ENCODE measurements around the gene NAB2. TPM values are rescaled to one million over a fixed set of nuclear protein-coding genes. Genes with fewer than 3 reads are reported as not detected.

Gene NAB2
- total RNA-seq, 1 experiment from 2014 or later, result 19.4 TPM

GRCh38 chr12:57133916-57134315, 45.0 kb downstream of the NAB2 start:
- no peak overlapping the region for H3K4me2 ChIP-seq (ENCODE audit: low read depth, low read length, poor library complexity, severe bottlenecking)
- no peaks in the 10 kb centered on the region for H3K9me3 ChIP-seq (ENCODE audit: low read length)
- no peak overlapping the region for H3K27ac ChIP-seq (ENCODE audit: low read length)
- no peaks in the 10 kb centered on the region for H3K36me3 ChIP-seq (ENCODE audit: insufficient read depth, low read length)
- DNase-seq, result no peak
- H4K20me1 ChIP-seq (ENCODE audit: insufficient read depth, low read depth, low read length), result no peaks in the 10 kb centered on the region
- H3K4me1 ChIP-seq (ENCODE audit: low read length), result no peaks in the 10 kb centered on the region
- H3K79me2 ChIP-seq (ENCODE audit: low read length), result no peaks in the 10 kb centered on the region
- no peak overlapping the region for H3K9ac ChIP-seq (ENCODE audit: low read length)
- no peak overlapping the region for H3K4me3 ChIP-seq (ENCODE audit: low read length)
- H3K27me3 ChIP-seq (ENCODE audit: low read length), result no peaks in the 10 kb centered on the region
- H2AFZ ChIP-seq (ENCODE audit: low read length), result no peak overlapping the region
- H3K9me2 ChIP-seq (replicated peaks; ENCODE audit: insufficient read depth, low read length), result no peaks in the 10 kb centered on the region

GRCh38 chr12:57134949-57135348, 46.0 kb downstream of the NAB2 start:
- Histone ChIP-seq H3K4me2 (ENCODE audit: low read depth, low read length, poor library complexity, severe bottlenecking) (no peak overlapping the region), H3K4me3 (ENCODE audit: low read length) (no peak overlapping the region), H3K4me1 (ENCODE audit: low read length) (no peaks in the 10 kb centered on the region), H3K27me3 (ENCODE audit: low read length) (no peaks in the 10 kb centered on the region), H3K9me2 (replicated peaks; ENCODE audit: insufficient read depth, low read length) (no peaks in the 10 kb centered on the region), H3K27ac (ENCODE audit: low read length) (no peak overlapping the region), H4K20me1 (ENCODE audit: insufficient read depth, low read depth, low read length) (no peaks in the 10 kb centered on the region), H3K9me3 (ENCODE audit: low read length) (no peaks in the 10 kb centered on the region), H3K79me2 (ENCODE audit: low read length) (no peaks in the 10 kb centered on the region), H2AFZ (ENCODE audit: low read length) (no peak overlapping the region), H3K9ac (ENCODE audit: low read length) (no peak overlapping the region), H3K36me3 (ENCODE audit: insufficient read depth, low read length) (no peaks in the 10 kb centered on the region)
- DNase-seq, result no peak

GRCh38 chr12:57135527-57136326, 46.8 kb downstream of the NAB2 start:
- no peaks in the 10 kb centered on the region for H3K9me3 ChIP-seq (ENCODE audit: low read length)
- H3K9ac ChIP-seq (ENCODE audit: low read length), result no peak overlapping the region
- no peaks in the 10 kb centered on the region for H3K36me3 ChIP-seq (ENCODE audit: insufficient read depth, low read length)
- no peak for DNase-seq
- H3K27ac ChIP-seq (ENCODE audit: low read length), result no peak overlapping the region
- no peaks in the 10 kb centered on the region for H3K4me1 ChIP-seq (ENCODE audit: low read length)
- no peak overlapping the region for H2AFZ ChIP-seq (ENCODE audit: low read length)
- no peaks in the 10 kb centered on the region for H3K9me2 ChIP-seq (replicated peaks; ENCODE audit: insufficient read depth, low read length)
- no peaks in the 10 kb centered on the region for H3K79me2 ChIP-seq (ENCODE audit: low read length)
- no peaks in the 10 kb centered on the region for H4K20me1 ChIP-seq (ENCODE audit: insufficient read depth, low read depth, low read length)
- no peak overlapping the region for H3K4me3 ChIP-seq (ENCODE audit: low read length)
- H3K27me3 ChIP-seq (ENCODE audit: low read length), result no peaks in the 10 kb centered on the region
- no peak overlapping the region for H3K4me2 ChIP-seq (ENCODE audit: low read depth, low read length, poor library complexity, severe bottlenecking)

- no peak for DNase-seq
- H3K27ac ChIP-seq (ENCODE audit: low read length), result no peak overlapping the region
- H3K9me3 ChIP-seq (ENCODE audit: low read length), result no peaks in the 10 kb centered on the region
- no peaks in the 10 kb centered on the region for H4K20me1 ChIP-seq (ENCODE audit: insufficient read depth, low read depth, low read length)
- no peak overlapping the region for H3K4me2 ChIP-seq (ENCODE audit: low read depth, low read length, poor library complexity, severe bottlenecking)
- no peaks in the 10 kb centered on the region for H3K4me1 ChIP-seq (ENCODE audit: low read length)
- H3K27me3 ChIP-seq (ENCODE audit: low read length), result no peaks in the 10 kb centered on the region
- no peaks in the 10 kb centered on the region for H3K9me2 ChIP-seq (replicated peaks; ENCODE audit: insufficient read depth, low read length)
- no peak overlapping the region for H3K9ac ChIP-seq (ENCODE audit: low read length)
- no peak overlapping the region for H3K4me3 ChIP-seq (ENCODE audit: low read length)
- no peaks in the 10 kb centered on the region for H3K79me2 ChIP-seq (ENCODE audit: low read length)
- H2AFZ ChIP-seq (ENCODE audit: low read length), result no peak overlapping the region
- no peaks in the 10 kb centered on the region for H3K36me3 ChIP-seq (ENCODE audit: insufficient read depth, low read length)
Measured at GRCh38 chr12:57138526-57139272, 49.8 kb downstream of the NAB2 start.

GRCh38 chr12:57139796-57140649, 51.1 kb downstream of the NAB2 start:
- H4K20me1 ChIP-seq (ENCODE audit: insufficient read depth, low read depth, low read length), result no peaks in the 10 kb centered on the region
- no peaks in the 10 kb centered on the region for H3K9me3 ChIP-seq (ENCODE audit: low read length)
- H3K9me2 ChIP-seq (replicated peaks; ENCODE audit: insufficient read depth, low read length), result no peaks in the 10 kb centered on the region
- no peaks in the 10 kb centered on the region for H3K27me3 ChIP-seq (ENCODE audit: low read length)
- DNase-seq, result no peak
- no peak overlapping the region for H2AFZ ChIP-seq (ENCODE audit: low read length)
- no peak overlapping the region for H3K9ac ChIP-seq (ENCODE audit: low read length)
- no peaks in the 10 kb centered on the region for H3K4me1 ChIP-seq (ENCODE audit: low read length)
- H3K27ac ChIP-seq (ENCODE audit: low read length), result no peak overlapping the region
- no peak overlapping the region for H3K4me3 ChIP-seq (ENCODE audit: low read length)
- no peaks in the 10 kb centered on the region for H3K79me2 ChIP-seq (ENCODE audit: low read length)
- no peaks in the 10 kb centered on the region for H3K36me3 ChIP-seq (ENCODE audit: insufficient read depth, low read length)
- H3K4me2 ChIP-seq (ENCODE audit: low read depth, low read length, poor library complexity, severe bottlenecking), result no peak overlapping the region

- Histone ChIP-seq H3K9ac (ENCODE audit: low read length) (no peak overlapping the region), H3K9me2 (replicated peaks; ENCODE audit: insufficient read depth, low read length) (no peaks in the 10 kb centered on the region)
Measured at GRCh38 chr12:57141249-57141648, 52.3 kb downstream of the NAB2 start.

GRCh38 chr12:57142121-57142520, 53.2 kb downstream of the NAB2 start:
- Histone ChIP-seq H4K20me1 (ENCODE audit: insufficient read depth, low read depth, low read length) (no peaks in the 10 kb centered on the region), H3K4me1 (ENCODE audit: low read length) (no peaks in the 10 kb centered on the region), H3K4me3 (ENCODE audit: low read length) (no peak overlapping the region), H3K9me2 (replicated peaks; ENCODE audit: insufficient read depth, low read length) (no peaks in the 10 kb centered on the region), H3K79me2 (ENCODE audit: low read length) (no peaks in the 10 kb centered on the region), H3K9ac (ENCODE audit: low read length) (no peak overlapping the region), H3K27me3 (ENCODE audit: low read length) (no peaks in the 10 kb centered on the region), H3K36me3 (ENCODE audit: insufficient read depth, low read length) (no peaks in the 10 kb centered on the region), H3K9me3 (ENCODE audit: low read length) (no peaks in the 10 kb centered on the region), H3K27ac (ENCODE audit: low read length) (no peak overlapping the region), H3K4me2 (ENCODE audit: low read depth, low read length, poor library complexity, severe bottlenecking) (no peak overlapping the region), H2AFZ (ENCODE audit: low read length) (no peak overlapping the region)
- DNase-seq, result no peak

More at GRCh38 chr12:57141249-57141648, 52.3 kb downstream of the NAB2 start:
- Histone ChIP-seq H4K20me1 (ENCODE audit: insufficient read depth, low read depth, low read length) (no peaks in the 10 kb centered on the region), H3K27me3 (ENCODE audit: low read length) (no peaks in the 10 kb centered on the region), H3K27ac (ENCODE audit: low read length) (no peak overlapping the region), H3K79me2 (ENCODE audit: low read length) (no peaks in the 10 kb centered on the region), H3K9me3 (ENCODE audit: low read length) (no peaks in the 10 kb centered on the region), H2AFZ (ENCODE audit: low read length) (no peak overlapping the region), H3K4me2 (ENCODE audit: low read depth, low read length, poor library complexity, severe bottlenecking) (no peak overlapping the region), H3K36me3 (ENCODE audit: insufficient read depth, low read length) (no peaks in the 10 kb centered on the region), H3K4me1 (ENCODE audit: low read length) (no peaks in the 10 kb centered on the region), H3K4me3 (ENCODE audit: low read length) (no peak overlapping the region)
- no peak for DNase-seq

GRCh38 chr12:57142727-57143126, 53.8 kb downstream of the NAB2 start:
- Histone ChIP-seq H4K20me1 (ENCODE audit: insufficient read depth, low read depth, low read length) (no peaks in the 10 kb centered on the region), H3K27ac (ENCODE audit: low read length) (no peak overlapping the region), H3K4me2 (ENCODE audit: low read depth, low read length, poor library complexity, severe bottlenecking) (no peak overlapping the region), H3K9ac (ENCODE audit: low read length) (no peak overlapping the region), H3K9me3 (ENCODE audit: low read length) (no peaks in the 10 kb centered on the region), H3K27me3 (ENCODE audit: low read length) (no peaks in the 10 kb centered on the region), H3K4me3 (ENCODE audit: low read length) (no peak overlapping the region), H3K4me1 (ENCODE audit: low read length) (no peaks in the 10 kb centered on the region), H3K36me3 (ENCODE audit: insufficient read depth, low read length) (no peaks in the 10 kb centered on the region), H2AFZ (ENCODE audit: low read length) (no peak overlapping the region), H3K79me2 (ENCODE audit: low read length) (no peaks in the 10 kb centered on the region), H3K9me2 (replicated peaks; ENCODE audit: insufficient read depth, low read length) (no peaks in the 10 kb centered on the region)
- no peak for DNase-seq

Data from Karpas-422 (cell line).